PC-3 (cell line): ENCODE results near the gene DVL1. TPM values are rescaled to one million over a fixed set of nuclear protein-coding genes. Genes with fewer than 3 reads are reported as not detected.

Experiments used
- ATAC-seq: fragments of 200-7000 bp; cut with Tn5 transposase; 2 replicates; pipeline ENCODE4 v1.9.1; 2020; ENCODE audit warnings: mild to moderate bottlenecking, moderate library complexity
- BruUV-seq: library from RNA; stranded (reverse); fragments of 400-500 nt; replicated peaks from 2 replicates; lab custom pipeline; 2021; lab: Mats Ljungman, UMichigan
- CTCF ChIA-PET: fragments of 300-600 bp; sonication (Branson Sonifier 250); formaldehyde crosslinking; loops from one replicate; lab custom pipeline; 2022; ENCODE audit warnings: antibody characterized with exemption; lab: Charles Lee
- POLR2A ChIA-PET: fragments of 300-600 bp; sonication (Branson Sonifier 250); formaldehyde crosslinking; loops from one replicate; lab custom pipeline; 2022; ENCODE audit warnings: antibody characterized with exemption; ENCODE audit not compliant: unreplicated experiment; lab: Charles Lee
- DNase-seq: peaks from one replicate; pipeline ENCODE4 v3.0.0-alpha.2; 2015
- H2AFZ ChIP-seq: fragments of 300-600 bp; sonication (generic); 2 replicates; pipeline ENCODE4 v1.6.0; 2016; ENCODE audit warnings: antibody characterized with exemption, low read length
- H3F3A ChIP-seq: fragments of 300-600 bp; sonication (generic); one replicate; pipeline ENCODE4 v1.6.0; 2017; ENCODE audit warnings: antibody characterized with exemption, low read length, control low read depth, mild to moderate bottlenecking; ENCODE audit not compliant: unreplicated experiment
- H3K27ac ChIP-seq: fragments of 300-600 bp; sonication (generic); 2 replicates; pipeline ENCODE4 v1.5.1; 2016; ENCODE audit warnings: mild to moderate bottlenecking, low read length
- H3K27me3 ChIP-seq: fragments of 300-600 bp; sonication (generic); 2 replicates; pipeline ENCODE4 v1.6.1; 2016; ENCODE audit warnings: low read length, mixed read lengths
- H3K36me3 ChIP-seq: fragments of 300-600 bp; sonication (generic); 2 replicates; pipeline ENCODE4 v1.6.1; 2016; ENCODE audit warnings: low read depth, mixed run types, low read length, mixed read lengths
- H3K4me1 ChIP-seq: fragments of 300-600 bp; sonication (generic); 2 replicates; pipeline ENCODE4 v1.5.1; 2016; ENCODE audit warnings: low read length; ENCODE audit not compliant: insufficient read depth
- H3K4me2 ChIP-seq: fragments of 300-600 bp; sonication (generic); 2 replicates; pipeline ENCODE4 v1.6.0; 2016; ENCODE audit warnings: low read length
- H3K4me3 ChIP-seq: fragments of 300-600 bp; sonication (generic); 2 replicates; pipeline ENCODE4 v1.5.1; 2016; ENCODE audit warnings: mild to moderate bottlenecking, low read length, mixed read lengths
- H3K79me2 ChIP-seq: fragments of 300-600 bp; sonication (generic); 2 replicates; pipeline ENCODE4 v1.6.1; 2017; ENCODE audit warnings: low read length, mixed read lengths
- H3K9ac ChIP-seq: fragments of 300-600 bp; sonication (generic); 2 replicates; pipeline ENCODE4 v1.6.0; 2016; ENCODE audit warnings: mild to moderate bottlenecking, low read length
- H3K9me2 ChIP-seq: fragments of 300-600 bp; sonication (generic); replicated peaks from 2 replicates; pipeline ENCODE4 v1.6.1; 2016; ENCODE audit warnings: mixed run types, low read length, mixed read lengths
- H3K9me3 ChIP-seq: fragments of 300-600 bp; sonication (generic); 2 replicates; pipeline ENCODE4 v1.6.1; 2016; ENCODE audit warnings: low read length, mixed read lengths
- H4K20me1 ChIP-seq: fragments of 300-600 bp; sonication (generic); 2 replicates; pipeline ENCODE4 v1.6.1; 2016; ENCODE audit warnings: low read length, mixed read lengths
- CTCF ChIP-seq: fragments of 300-600 bp; sonication (generic); conservative IDR thresholded peaks from 2 replicates; pipeline ENCODE4 v1.5.1; 2017; ENCODE audit warnings: antibody characterized with exemption, low read depth, mild to moderate bottlenecking, low read length
- EZH2 ChIP-seq: fragments of 300-600 bp; sonication (generic); IDR thresholded peaks from one replicate; pipeline ENCODE4 v1.6.1; 2017; ENCODE audit warnings: antibody characterized with exemption, mild to moderate bottlenecking, low read length; ENCODE audit not compliant: unreplicated experiment
- EZH2phosphoT487 ChIP-seq: fragments of 300-600 bp; sonication (generic); IDR thresholded peaks from 2 replicates; pipeline ENCODE4 v1.6.1; 2018; ENCODE audit warnings: mild to moderate bottlenecking, antibody characterized with exemption, low read length, borderline replicate concordance
- intact Hi-C: fragments of 100-400 bp; cut with micrococcal nuclease; formaldehyde crosslinking; loops from 2 replicates; pipeline ENCODE4 v1.9.0; 2023
- total RNA-seq: library from RNA; depleted of rRNA; stranded (reverse); fragments of >200 nt; gene quantifications from 2 replicates; pipeline ENCODE4 v1.2.3, GENCODE V29; 2014

DVL1 gene
- total RNA-seq, 1 experiment from 2014 or later = 626 TPM

- TF ChIP-seq CTCF = no peak
- no peak for TF ChIP-seq EZH2
- no peak for TF ChIP-seq EZH2phosphoT487
- ChIA-PET POLR2A (interaction anchor here (0.5 kb wide), 1 partner anchor 286 kb away, joined by 4 read pairs; no protein-coding TSS in a partner anchor), CTCF (no interaction called here)
- BruUV-seq = no TSS peak
- Histone ChIP-seq H3K9ac (no peak overlapping the region), H3K79me2 (peaks cover 38% of the 10 kb centered on the region), H3K9me3 (no peaks in the 10 kb centered on the region), H3K4me1 (peaks cover 23% of the 10 kb centered on the region), H3K4me3 (no peak overlapping the region), H4K20me1 (peaks cover 5% of the 10 kb centered on the region), H3F3A (no peaks in the 10 kb centered on the region), H2AFZ (no peak overlapping the region), H3K4me2 (no peak overlapping the region), H3K27me3 (no peaks in the 10 kb centered on the region), H3K36me3 (no peaks in the 10 kb centered on the region), H3K27ac (no peak overlapping the region), H3K9me2 (no peaks in the 10 kb centered on the region)
- intact Hi-C loops = no loop called here
- ATAC-seq (no peak), DNase-seq (no peak)
Observed at GRCh38 chr1:1302951-1303509, 46.2 kb downstream of the DVL1 start.

GRCh38 chr1:1302006-1302430, 47.2 kb downstream of the DVL1 start:
- ATAC-seq = no peak
- CTCF ChIA-PET = no interaction called here
- no peak overlapping the region for H3K9ac ChIP-seq
- H3K27me3 ChIP-seq = no peaks in the 10 kb centered on the region
- no peak overlapping the region for H3K4me3 ChIP-seq
- H3K36me3 ChIP-seq = no peaks in the 10 kb centered on the region
- H2AFZ ChIP-seq = no peak overlapping the region
- H3K4me2 ChIP-seq = no peak overlapping the region
- DNase-seq = no peak
- no peaks in the 10 kb centered on the region for H3K9me2 ChIP-seq
- peaks cover 34% of the 10 kb centered on the region for H3K79me2 ChIP-seq
- peaks cover 5% of the 10 kb centered on the region for H4K20me1 ChIP-seq
- no TSS peak for BruUV-seq
- H3F3A ChIP-seq = no peaks in the 10 kb centered on the region
- no peak overlapping the region for H3K27ac ChIP-seq
- intact Hi-C loops = no loop called here
- no peaks in the 10 kb centered on the region for H3K9me3 ChIP-seq
- H3K4me1 ChIP-seq = peaks cover 22% of the 10 kb centered on the region
- POLR2A ChIA-PET = no interaction called here
- TF ChIP-seq EZH2phosphoT487 (no peak), CTCF (peak; percentile 84), EZH2 (no peak)

- Histone ChIP-seq H4K20me1 (peaks cover 4% of the 10 kb centered on the region), H3K9me2 (no peaks in the 10 kb centered on the region), H3K4me1 (peaks cover 6% of the 10 kb centered on the region), H3K27ac (no peak overlapping the region), H3K4me3 (no peak overlapping the region), H3K79me2 (peaks cover 17% of the 10 kb centered on the region), H3K4me2 (no peak overlapping the region), H3F3A (no peaks in the 10 kb centered on the region), H3K9me3 (no peaks in the 10 kb centered on the region), H3K9ac (no peak overlapping the region), H3K27me3 (no peaks in the 10 kb centered on the region), H2AFZ (no peak overlapping the region), H3K36me3 (no peaks in the 10 kb centered on the region)
- intact Hi-C loops = no loop called here
- POLR2A ChIA-PET = no interaction called here
- no TSS peak for BruUV-seq
- TF ChIP-seq CTCF = 0 out of 2 replicates have a peak, but pooled peaks have one; percentile 13
- TF ChIP-seq EZH2 = no peak
- TF ChIP-seq EZH2phosphoT487 = no peak
- ATAC-seq (no peak), DNase-seq (no peak)
- CTCF ChIA-PET = interaction anchor here (0.6 kb wide), 1 partner anchor 8 kb away, joined by 3 read pairs; no protein-coding TSS in a partner anchor
Observed at GRCh38 chr1:1300352-1300739, 48.9 kb downstream of the DVL1 start.
